Mesenchymal stem cell (in vitro differentiated cells and primary cell): ENCODE results near the gene HSPG2.

ENCODE experiments used
- DNase-seq: peaks from one replicate; pipeline ENCODE4 v3.0.0-alpha.2; 2013
- H2AFZ ChIP-seq: one replicate; pipeline ENCODE4 v1.6.1; 2013; ENCODE audit warnings: low read depth, mild to moderate bottlenecking, control low read depth, inconsistent platforms, low read length, moderate library complexity
- H2AK5ac ChIP-seq: 2 replicates; pipeline ENCODE4 v1.6.1; 2013; ENCODE audit warnings: low read length, moderate library complexity, mild to moderate bottlenecking, inconsistent platforms; ENCODE audit not compliant: severe bottlenecking
- H2BK120ac ChIP-seq: one replicate; pipeline ENCODE4 v1.6.1; 2013; ENCODE audit warnings: low read depth, mild to moderate bottlenecking, inconsistent platforms, low read length, moderate library complexity
- H2BK12ac ChIP-seq, 2 experiments: one replicate each; pipeline ENCODE4 v1.6.1; 2013; ENCODE audit warnings: inconsistent platforms in 2 of 2, low read length in 2 of 2, mild to moderate bottlenecking in 2 of 2, moderate library complexity in 2 of 2, control low read depth in 1 of 2
- H2BK15ac ChIP-seq: one replicate; pipeline ENCODE4 v1.6.1; 2013; ENCODE audit warnings: mild to moderate bottlenecking, low read depth, inconsistent platforms; ENCODE audit not compliant: poor library complexity, severe bottlenecking
- H2BK5ac ChIP-seq: 2 replicates; pipeline ENCODE4 v1.6.1; 2013; ENCODE audit warnings: low read depth, mild to moderate bottlenecking, low read length, control low read depth, inconsistent platforms; ENCODE audit not compliant: poor library complexity, severe bottlenecking
- H3K14ac ChIP-seq, 2 experiments: one replicate each; pipeline ENCODE4 v1.6.1; 2013; ENCODE audit warnings: inconsistent platforms in 2 of 2, low read length in 2 of 2, control low read depth in 1 of 2, mild to moderate bottlenecking in 1 of 2, moderate library complexity in 1 of 2
- H3K18ac ChIP-seq, 2 experiments: one replicate each; pipeline ENCODE4 v1.6.1; 2013; ENCODE audit warnings: inconsistent platforms in 2 of 2, low read length in 2 of 2, control low read depth in 1 of 2, low read depth in 1 of 2, mild to moderate bottlenecking in 1 of 2
- H3K23ac ChIP-seq, 2 experiments: one replicate each; pipeline ENCODE4 v1.6.1; 2013; ENCODE audit warnings: inconsistent platforms in 2 of 2, low read length in 2 of 2, mild to moderate bottlenecking in 2 of 2, moderate library complexity in 2 of 2, control low read depth in 1 of 2
- H3K27ac ChIP-seq: 2 replicates; pipeline ENCODE4 v1.5.1; 2013; ENCODE audit warnings: mild to moderate bottlenecking, moderate library complexity, low read length, control low read depth, inconsistent platforms; ENCODE audit not compliant: poor library complexity, severe bottlenecking
- H3K27me3 ChIP-seq, 2 experiments: 2 replicates each; pipeline versions ENCODE4 v1.6.1 to v1.7.0; 2013; ENCODE audit warnings: low read length in 2 of 2, mild to moderate bottlenecking in 2 of 2, moderate library complexity in 2 of 2, control low read depth in 1 of 2, inconsistent platforms in 1 of 2; ENCODE audit not compliant: control insufficient read depth in 1 of 2, insufficient read depth in 1 of 2
- H3K36me3 ChIP-seq, 2 experiments: 2 replicates each; pipeline versions ENCODE4 v1.6.1 to v1.7.0; 2013; ENCODE audit warnings: low read length in 2 of 2, control low read depth in 1 of 2, inconsistent platforms in 1 of 2, low read depth in 1 of 2, mild to moderate bottlenecking in 1 of 2; ENCODE audit not compliant: insufficient read depth in 2 of 2, control insufficient read depth in 1 of 2
- H3K4ac ChIP-seq, 2 experiments: one replicate each; pipeline ENCODE4 v1.6.1; 2013; ENCODE audit warnings: inconsistent platforms in 2 of 2, low read length in 2 of 2, mild to moderate bottlenecking in 2 of 2, moderate library complexity in 2 of 2, control low read depth in 1 of 2, low read depth in 1 of 2
- H3K4me1 ChIP-seq: 2 replicates; pipeline ENCODE4 v1.6.1; 2013; ENCODE audit warnings: low read depth, low read length, control low read depth; ENCODE audit not compliant: control insufficient read depth, insufficient read depth
- H3K4me2 ChIP-seq: 2 replicates; pipeline ENCODE4 v1.6.1; 2013; ENCODE audit warnings: low read length, mild to moderate bottlenecking, inconsistent platforms; ENCODE audit not compliant: poor library complexity, severe bottlenecking
- H3K4me3 ChIP-seq, 2 experiments: 2 replicates each; pipeline versions ENCODE4 v1.5.1 to v1.7.0; 2013; ENCODE audit warnings: low read length in 2 of 2, mild to moderate bottlenecking in 2 of 2, control low read depth in 1 of 2, low read depth in 1 of 2; ENCODE audit not compliant: insufficient read depth in 1 of 2
- H3K79me1 ChIP-seq: replicated peaks from 2 replicates; pipeline ENCODE4 v1.6.1; 2013; ENCODE audit warnings: mild to moderate bottlenecking, control low read depth, low read length, inconsistent platforms; ENCODE audit not compliant: poor library complexity, severe bottlenecking
- H3K9ac ChIP-seq: 2 replicates; pipeline ENCODE4 v1.7.0; 2013; ENCODE audit warnings: mild to moderate bottlenecking, low read length, moderate library complexity
- H3K9me3 ChIP-seq: 2 replicates; pipeline ENCODE4 v1.7.0; 2013; ENCODE audit warnings: mild to moderate bottlenecking, low read length; ENCODE audit not compliant: control insufficient read depth
- H4K8ac ChIP-seq: one replicate; pipeline ENCODE4 v1.6.1; 2013; ENCODE audit warnings: inconsistent platforms, mild to moderate bottlenecking, low read length, moderate library complexity
- H4K91ac ChIP-seq: one replicate; pipeline ENCODE4 v1.6.1; 2013; ENCODE audit warnings: mild to moderate bottlenecking, low read length, inconsistent platforms
- WGBS: methylation state at CpG from one replicate; pipeline ENCODE4 v1.1.7; 2013; ENCODE audit warnings: mixed read lengths; 5-methylcytosine and 5-hydroxymethylcytosine counted together

Gene HSPG2

GRCh38 chr1:21847223-21848205 is 89.6 kb downstream of the HSPG2 start:
- Histone ChIP-seq H2AFZ (no peak overlapping the region), H2BK12ac (no peak overlapping the region), H3K79me1 (peaks cover 22% of the 10 kb centered on the region), H2BK5ac (no peak overlapping the region), H3K23ac (no peak overlapping the region), H4K91ac (no peak overlapping the region), H3K14ac (no peak overlapping the region), H3K4ac (no peak overlapping the region), H2AK5ac (no peak overlapping the region), H3K36me3 (peaks cover 90 to 92% of the 10 kb centered on the region in 2 experiments), H3K4me2 (no peak overlapping the region), H3K4me1 (no peaks in the 10 kb centered on the region), H3K9ac (no peak overlapping the region), H3K9me3 (no peaks in the 10 kb centered on the region), H3K18ac (no peak overlapping the region), H3K27me3 (no peaks in the 10 kb centered on the region), H4K8ac (no peak overlapping the region), H2BK120ac (no peak overlapping the region), H3K4me3 (no peak overlapping the region), H3K27ac (no peak overlapping the region), H2BK15ac (no peak overlapping the region)
- DNase-seq: no peak
- 96% methylated on average over 47 of the region's 47 CpGs for WGBS

GRCh38 chr1:21845646-21846641 is 91.2 kb downstream of the HSPG2 start:
- H2BK12ac ChIP-seq: no peak overlapping the region
- H2AK5ac ChIP-seq: no peak overlapping the region
- H3K4me1 ChIP-seq: no peaks in the 10 kb centered on the region
- H4K91ac ChIP-seq: no peak overlapping the region
- H2BK15ac ChIP-seq: no peak overlapping the region
- no peaks in the 10 kb centered on the region for H3K9me3 ChIP-seq
- no peak overlapping the region for H3K4me3 ChIP-seq
- H3K79me1 ChIP-seq: peaks cover 22% of the 10 kb centered on the region
- no peak overlapping the region for H4K8ac ChIP-seq
- H3K23ac ChIP-seq: no peak overlapping the region
- H2BK120ac ChIP-seq: no peak overlapping the region
- no peak overlapping the region for H3K14ac ChIP-seq
- no peak overlapping the region for H3K27ac ChIP-seq
- DNase-seq: no peak
- no peak overlapping the region for H3K4me2 ChIP-seq
- no peaks in the 10 kb centered on the region for H3K27me3 ChIP-seq
- no peak overlapping the region for H2AFZ ChIP-seq
- 95% methylated on average over 30 of the region's 33 CpGs for WGBS
- no peak overlapping the region for H3K9ac ChIP-seq
- no peak overlapping the region for H3K18ac ChIP-seq
- no peak overlapping the region for H2BK5ac ChIP-seq
- no peak overlapping the region for H3K4ac ChIP-seq
- H3K36me3 ChIP-seq: peaks cover 90 to 92% of the 10 kb centered on the region in 2 experiments

GRCh38 chr1:21843996-21844395 is 93.1 kb downstream of the HSPG2 start:
- Histone ChIP-seq H3K9ac (no peak overlapping the region), H4K91ac (no peak overlapping the region), H3K79me1 (peaks cover 19% of the 10 kb centered on the region), H3K14ac (no peak overlapping the region), H3K36me3 (peaks cover 90 to 91% of the 10 kb centered on the region in 2 experiments), H2AK5ac (no peak overlapping the region), H3K18ac (no peak overlapping the region), H3K4me2 (no peak overlapping the region), H3K23ac (no peak overlapping the region), H2BK15ac (no peak overlapping the region), H3K4me1 (no peaks in the 10 kb centered on the region), H3K9me3 (no peaks in the 10 kb centered on the region), H2AFZ (no peak overlapping the region), H3K4me3 (no peak overlapping the region), H3K27ac (no peak overlapping the region), H3K27me3 (no peaks in the 10 kb centered on the region), H2BK12ac (no peak overlapping the region), H4K8ac (no peak overlapping the region), H2BK5ac (no peak overlapping the region), H2BK120ac (no peak overlapping the region), H3K4ac (no peak overlapping the region)
- DNase-seq: no peak
- 96% methylated on average over 11 of the region's 11 CpGs for WGBS

- Histone ChIP-seq H2BK12ac (no peak overlapping the region), H3K79me1 (peaks cover 18% of the 10 kb centered on the region)
Measured at GRCh38 chr1:21843208-21843607, 93.9 kb downstream of the HSPG2 start.

More at GRCh38 chr1:21843208-21843607, 93.9 kb downstream of the HSPG2 start:
- Histone ChIP-seq H2BK5ac (no peak overlapping the region), H3K4me2 (no peak overlapping the region), H2AK5ac (no peak overlapping the region), H3K14ac (no peak overlapping the region), H3K36me3 (peaks cover 90 to 91% of the 10 kb centered on the region in 2 experiments), H3K4me3 (no peak overlapping the region), H3K4me1 (no peaks in the 10 kb centered on the region), H3K27me3 (no peaks in the 10 kb centered on the region), H3K9me3 (no peaks in the 10 kb centered on the region), H3K9ac (no peak overlapping the region), H3K18ac (no peak overlapping the region), H2BK15ac (no peak overlapping the region), H4K91ac (no peak overlapping the region), H2BK120ac (no peak overlapping the region), H4K8ac (no peak overlapping the region), H2AFZ (no peak overlapping the region), H3K4ac (no peak overlapping the region), H3K23ac (no peak overlapping the region), H3K27ac (no peak overlapping the region)
- no peak for DNase-seq
- WGBS: 96% methylated on average over 13 of the region's 13 CpGs
